ENCODE results near the gene UROC1. TPM values are rescaled to one million over a fixed set of nuclear protein-coding genes. Genes with fewer than 3 reads are reported as not detected.

Gene UROC1
- total and polyA plus RNA-seq, 2 of the 13 experiments (the other 11 are each of a cell fraction or from before 2014, with no cell fraction given), result 0.71 to 1.3 TPM

DNA sequence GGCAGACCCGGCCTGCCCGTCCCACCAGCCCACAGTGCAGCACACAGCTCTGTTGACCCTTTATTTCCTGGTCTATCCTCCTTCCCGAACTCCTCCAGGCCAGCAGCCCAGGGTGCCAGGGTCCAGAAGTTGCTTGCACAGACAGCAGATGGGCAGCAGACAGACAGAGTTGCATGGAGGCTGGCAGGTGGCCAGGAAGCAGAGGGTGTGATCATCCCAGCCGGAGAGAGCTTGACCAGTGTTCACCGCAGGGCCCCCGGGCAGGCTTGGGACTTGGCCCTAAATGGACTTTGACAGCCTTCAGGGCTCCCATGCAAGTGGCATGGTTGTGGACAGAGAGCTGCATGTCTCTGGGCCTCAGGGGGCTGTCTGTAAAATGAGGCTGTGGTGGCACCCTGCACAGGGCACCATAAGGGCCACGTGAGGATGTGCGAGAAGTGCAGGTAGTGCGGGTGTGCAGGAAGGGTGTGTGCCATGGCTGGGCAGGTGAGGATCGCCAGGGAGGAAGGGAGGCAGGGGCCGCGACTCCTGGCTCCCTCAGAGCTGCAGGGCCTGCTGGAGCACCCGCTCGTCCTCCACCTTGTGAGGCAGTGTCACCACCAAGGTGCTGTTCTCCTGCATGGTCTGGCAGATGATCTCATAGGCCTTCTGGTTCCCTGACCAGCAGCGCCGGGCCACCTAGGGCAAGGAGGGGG is 35.6 kb downstream of the UROC1 start (continued):
- TF ChIP-seq, protein P1, sequence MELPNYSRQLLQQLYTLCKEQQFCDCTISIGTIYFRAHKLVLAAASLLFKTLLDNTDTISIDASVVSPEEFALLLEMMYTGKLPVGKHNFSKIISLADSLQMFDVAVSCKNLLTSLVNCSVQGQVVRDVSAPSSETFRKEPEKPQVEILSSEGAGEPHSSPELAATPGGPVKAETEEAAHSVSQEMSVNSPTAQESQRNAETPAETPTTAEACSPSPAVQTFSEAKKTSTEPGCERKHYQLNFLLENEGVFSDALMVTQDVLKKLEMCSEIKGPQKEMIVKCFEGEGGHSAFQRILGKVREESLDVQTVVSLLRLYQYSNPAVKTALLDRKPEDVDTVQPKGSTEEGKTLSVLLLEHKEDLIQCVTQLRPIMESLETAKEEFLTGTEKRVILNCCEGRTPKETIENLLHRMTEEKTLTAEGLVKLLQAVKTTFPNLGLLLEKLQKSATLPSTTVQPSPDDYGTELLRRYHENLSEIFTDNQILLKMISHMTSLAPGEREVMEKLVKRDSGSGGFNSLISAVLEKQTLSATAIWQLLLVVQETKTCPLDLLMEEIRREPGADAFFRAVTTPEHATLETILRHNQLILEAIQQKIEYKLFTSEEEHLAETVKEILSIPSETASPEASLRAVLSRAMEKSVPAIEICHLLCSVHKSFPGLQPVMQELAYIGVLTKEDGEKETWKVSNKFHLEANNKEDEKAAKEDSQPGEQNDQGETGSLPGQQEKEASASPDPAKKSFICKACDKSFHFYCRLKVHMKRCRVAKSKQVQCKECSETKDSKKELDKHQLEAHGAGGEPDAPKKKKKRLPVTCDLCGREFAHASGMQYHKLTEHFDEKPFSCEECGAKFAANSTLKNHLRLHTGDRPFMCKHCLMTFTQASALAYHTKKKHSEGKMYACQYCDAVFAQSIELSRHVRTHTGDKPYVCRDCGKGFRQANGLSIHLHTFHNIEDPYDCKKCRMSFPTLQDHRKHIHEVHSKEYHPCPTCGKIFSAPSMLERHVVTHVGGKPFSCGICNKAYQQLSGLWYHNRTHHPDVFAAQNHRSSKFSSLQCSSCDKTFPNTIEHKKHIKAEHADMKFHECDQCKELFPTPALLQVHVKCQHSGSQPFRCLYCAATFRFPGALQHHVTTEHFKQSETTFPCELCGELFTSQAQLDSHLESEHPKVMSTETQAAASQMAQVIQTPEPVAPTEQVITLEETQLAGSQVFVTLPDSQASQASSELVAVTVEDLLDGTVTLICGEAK (IDR thresholded peaks at IDR 0.05), result no peak
- TF ChIP-seq, protein P1 (CRISPR knock-in tag; IDR thresholded peaks at IDR 0.05), result no peak; the same call in 1 of the 2 replicates
- TF ChIP-seq ZNF33B (CRISPR knock-in tag; IDR thresholded peaks at IDR 0.05), result no peak
- TF ChIP-seq, protein P2, sequence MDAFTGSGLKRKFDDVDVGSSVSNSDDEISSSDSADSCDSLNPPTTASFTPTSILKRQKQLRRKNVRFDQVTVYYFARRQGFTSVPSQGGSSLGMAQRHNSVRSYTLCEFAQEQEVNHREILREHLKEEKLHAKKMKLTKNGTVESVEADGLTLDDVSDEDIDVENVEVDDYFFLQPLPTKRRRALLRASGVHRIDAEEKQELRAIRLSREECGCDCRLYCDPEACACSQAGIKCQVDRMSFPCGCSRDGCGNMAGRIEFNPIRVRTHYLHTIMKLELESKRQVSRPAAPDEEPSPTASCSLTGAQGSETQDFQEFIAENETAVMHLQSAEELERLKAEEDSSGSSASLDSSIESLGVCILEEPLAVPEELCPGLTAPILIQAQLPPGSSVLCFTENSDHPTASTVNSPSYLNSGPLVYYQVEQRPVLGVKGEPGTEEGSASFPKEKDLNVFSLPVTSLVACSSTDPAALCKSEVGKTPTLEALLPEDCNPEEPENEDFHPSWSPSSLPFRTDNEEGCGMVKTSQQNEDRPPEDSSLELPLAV (CRISPR knock-in tag; conservative IDR thresholded peaks at IDR 0.05; ENCODE audit: low read depth), result no peak
- no peak for TF ChIP-seq NFYB (CRISPR knock-in tag; IDR thresholded peaks at IDR 0.05)
- no peak for TF ChIP-seq XBP1 (CRISPR knock-in tag; IDR thresholded peaks at IDR 0.05)
- no peak; the same call in 1 of the 2 replicates for TF ChIP-seq ZBTB7B (CRISPR knock-in tag; IDR thresholded peaks at IDR 0.05)
- no peak for TF ChIP-seq ZNF7 (CRISPR knock-in tag; IDR thresholded peaks at IDR 0.05)
- TF ChIP-seq, protein P3, sequence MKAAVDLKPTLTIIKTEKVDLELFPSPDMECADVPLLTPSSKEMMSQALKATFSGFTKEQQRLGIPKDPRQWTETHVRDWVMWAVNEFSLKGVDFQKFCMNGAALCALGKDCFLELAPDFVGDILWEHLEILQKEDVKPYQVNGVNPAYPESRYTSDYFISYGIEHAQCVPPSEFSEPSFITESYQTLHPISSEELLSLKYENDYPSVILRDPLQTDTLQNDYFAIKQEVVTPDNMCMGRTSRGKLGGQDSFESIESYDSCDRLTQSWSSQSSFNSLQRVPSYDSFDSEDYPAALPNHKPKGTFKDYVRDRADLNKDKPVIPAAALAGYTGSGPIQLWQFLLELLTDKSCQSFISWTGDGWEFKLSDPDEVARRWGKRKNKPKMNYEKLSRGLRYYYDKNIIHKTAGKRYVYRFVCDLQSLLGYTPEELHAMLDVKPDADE (CRISPR knock-in tag; IDR thresholded peaks at IDR 0.05), result no peak
- TF ChIP-seq HES4 (CRISPR knock-in tag; IDR thresholded peaks at IDR 0.05; ENCODE audit: borderline replicate concordance), result no peak
- TF ChIP-seq NR2F2 (IDR thresholded peaks at IDR 0.05; ENCODE audit: borderline replicate concordance, low read depth), result no peak
- TF ChIP-seq, protein P4, sequence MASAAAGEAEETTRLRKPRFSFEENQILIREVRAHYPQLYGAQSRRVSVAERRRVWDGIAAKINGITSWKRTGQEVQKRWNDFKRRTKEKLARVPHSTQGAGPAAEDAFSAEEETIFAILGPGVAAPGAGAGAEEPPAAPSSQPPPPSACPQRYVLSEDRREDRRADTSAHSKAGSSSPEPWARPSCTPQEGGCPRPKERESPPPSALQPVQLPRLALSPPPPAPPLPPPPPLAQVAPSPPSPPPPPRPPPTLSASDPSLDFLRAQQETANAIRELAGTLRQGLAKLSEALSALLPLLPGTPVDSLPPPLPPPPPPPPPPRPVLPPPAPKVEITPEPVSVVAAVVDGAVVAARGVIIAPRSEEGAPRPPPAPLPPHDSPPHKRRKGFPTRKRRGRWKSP (CRISPR knock-in tag; IDR thresholded peaks at IDR 0.05), result no peak
- TF ChIP-seq, protein P5, sequence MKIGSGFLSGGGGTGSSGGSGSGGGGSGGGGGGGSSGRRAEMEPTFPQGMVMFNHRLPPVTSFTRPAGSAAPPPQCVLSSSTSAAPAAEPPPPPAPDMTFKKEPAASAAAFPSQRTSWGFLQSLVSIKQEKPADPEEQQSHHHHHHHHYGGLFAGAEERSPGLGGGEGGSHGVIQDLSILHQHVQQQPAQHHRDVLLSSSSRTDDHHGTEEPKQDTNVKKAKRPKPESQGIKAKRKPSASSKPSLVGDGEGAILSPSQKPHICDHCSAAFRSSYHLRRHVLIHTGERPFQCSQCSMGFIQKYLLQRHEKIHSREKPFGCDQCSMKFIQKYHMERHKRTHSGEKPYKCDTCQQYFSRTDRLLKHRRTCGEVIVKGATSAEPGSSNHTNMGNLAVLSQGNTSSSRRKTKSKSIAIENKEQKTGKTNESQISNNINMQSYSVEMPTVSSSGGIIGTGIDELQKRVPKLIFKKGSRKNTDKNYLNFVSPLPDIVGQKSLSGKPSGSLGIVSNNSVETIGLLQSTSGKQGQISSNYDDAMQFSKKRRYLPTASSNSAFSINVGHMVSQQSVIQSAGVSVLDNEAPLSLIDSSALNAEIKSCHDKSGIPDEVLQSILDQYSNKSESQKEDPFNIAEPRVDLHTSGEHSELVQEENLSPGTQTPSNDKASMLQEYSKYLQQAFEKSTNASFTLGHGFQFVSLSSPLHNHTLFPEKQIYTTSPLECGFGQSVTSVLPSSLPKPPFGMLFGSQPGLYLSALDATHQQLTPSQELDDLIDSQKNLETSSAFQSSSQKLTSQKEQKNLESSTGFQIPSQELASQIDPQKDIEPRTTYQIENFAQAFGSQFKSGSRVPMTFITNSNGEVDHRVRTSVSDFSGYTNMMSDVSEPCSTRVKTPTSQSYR (CRISPR knock-in tag; IDR thresholded peaks at IDR 0.05; ENCODE audit: borderline replicate concordance), result no peak
- no peak for TF ChIP-seq ZNF678 (CRISPR knock-in tag; IDR thresholded peaks at IDR 0.05)
